NOMO-1 treated with dmso at 0.1 percent for 144 hours (cell line): ENCODE data around the gene ATP6V0D1.
"Not testable (repeated sequence)": the region's sequence is repeated elsewhere in the genome, so short reads cannot be mapped to it uniquely, and the experiment has no call there.

ENCODE experiments used
- DNase-seq: peaks from one replicate; lab custom pipeline; 2025; ENCODE audit not compliant: unreplicated experiment; lab: John Stamatoyannopoulos, UW

ATP6V0D1 gene

DNA sequence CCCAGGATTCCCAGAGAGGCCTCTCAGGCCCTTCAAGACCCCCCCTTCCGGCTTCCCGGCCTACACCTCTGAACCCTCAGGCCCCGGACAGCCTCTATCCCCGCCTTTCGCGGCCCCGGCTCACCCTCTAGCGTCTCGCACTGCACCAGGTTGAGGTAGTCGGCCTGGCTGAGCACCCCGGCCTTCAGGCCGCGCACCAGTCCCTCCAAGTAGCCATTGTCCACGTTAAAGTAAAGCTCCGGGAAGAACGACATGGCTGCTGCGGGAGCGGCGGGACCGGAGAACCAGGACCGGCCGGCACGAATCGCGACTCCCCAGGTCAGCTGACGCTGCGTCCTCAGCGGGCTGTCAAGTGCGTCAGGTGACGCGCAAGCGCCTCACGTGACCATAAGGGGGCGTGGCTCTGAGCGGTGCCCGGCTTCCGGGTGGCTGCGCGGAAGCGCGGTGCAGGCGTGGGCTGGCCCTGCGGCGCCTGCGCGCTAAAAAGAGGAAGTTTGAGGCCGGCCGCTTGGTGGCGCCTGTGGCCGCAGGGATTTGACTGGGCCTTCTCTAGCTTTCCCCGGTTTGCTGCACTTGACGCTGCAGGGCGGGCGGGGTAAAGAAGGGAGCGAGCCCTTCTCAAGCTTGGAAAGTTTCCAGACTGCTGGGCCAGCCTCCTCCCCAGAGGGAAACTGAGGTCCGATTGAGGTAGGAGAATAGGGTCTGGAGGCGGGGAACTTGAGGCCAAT lies at the start of gene ATP6V0D1:
Gene ATP6V0D1 (minus strand): TSS at position 325 of the 728 bp plus-strand sequence. CDS start 71 bp downstream, at position 254.
- DNase-seq: peak; percentile 97

GRCh38 chr16:67530013-67530939 lies 49.3 kb upstream of the ATP6V0D1 start:
- no peak for DNase-seq

- DNase-seq: no peak
Measured at GRCh38 chr16:67529582-67530012, 48.6 kb upstream of the ATP6V0D1 start.

GRCh38 chr16:67528870-67529581 lies 48.1 kb upstream of the ATP6V0D1 start:
- DNase-seq: no peak

DNA sequence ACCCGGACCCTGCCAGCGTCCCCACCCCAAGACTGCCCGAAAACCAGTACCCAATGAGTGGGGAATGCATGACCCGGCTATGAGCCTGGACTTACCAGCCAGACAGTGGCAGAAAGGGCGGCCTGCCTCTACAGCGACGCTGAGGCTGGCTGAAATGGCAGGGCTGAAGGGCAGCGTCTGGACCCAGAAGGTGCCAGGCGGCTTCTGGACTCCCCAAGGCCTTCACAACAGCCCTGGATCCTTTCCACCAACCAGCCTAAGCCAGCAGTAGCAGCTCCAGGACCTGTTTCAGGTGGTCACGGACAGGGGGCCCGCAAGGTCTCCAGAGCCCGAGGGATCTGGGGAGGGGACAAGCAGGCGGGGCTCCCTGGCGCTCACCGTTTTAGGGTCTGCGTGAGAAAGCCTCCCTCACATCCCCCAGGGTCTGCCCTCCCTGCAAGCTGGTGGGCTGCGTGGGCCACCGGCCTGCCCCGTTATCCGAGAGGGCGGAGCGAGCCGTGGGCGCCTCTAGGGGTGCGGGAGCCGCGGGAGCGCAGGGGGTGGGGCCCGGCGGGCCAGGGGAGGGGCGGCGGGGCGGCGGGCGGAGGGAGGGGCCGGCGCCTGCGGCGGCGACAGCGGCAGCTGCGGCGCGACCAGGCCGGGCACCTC lies 47.4 kb upstream of the ATP6V0D1 start, which contains the start of gene RIPOR1:
Gene RIPOR1 (plus strand): TSS at position 608 of the 648 bp plus-strand sequence. CDS start 9,618 bp downstream, outside the sequence.
- DNase-seq: no peak

DNA sequence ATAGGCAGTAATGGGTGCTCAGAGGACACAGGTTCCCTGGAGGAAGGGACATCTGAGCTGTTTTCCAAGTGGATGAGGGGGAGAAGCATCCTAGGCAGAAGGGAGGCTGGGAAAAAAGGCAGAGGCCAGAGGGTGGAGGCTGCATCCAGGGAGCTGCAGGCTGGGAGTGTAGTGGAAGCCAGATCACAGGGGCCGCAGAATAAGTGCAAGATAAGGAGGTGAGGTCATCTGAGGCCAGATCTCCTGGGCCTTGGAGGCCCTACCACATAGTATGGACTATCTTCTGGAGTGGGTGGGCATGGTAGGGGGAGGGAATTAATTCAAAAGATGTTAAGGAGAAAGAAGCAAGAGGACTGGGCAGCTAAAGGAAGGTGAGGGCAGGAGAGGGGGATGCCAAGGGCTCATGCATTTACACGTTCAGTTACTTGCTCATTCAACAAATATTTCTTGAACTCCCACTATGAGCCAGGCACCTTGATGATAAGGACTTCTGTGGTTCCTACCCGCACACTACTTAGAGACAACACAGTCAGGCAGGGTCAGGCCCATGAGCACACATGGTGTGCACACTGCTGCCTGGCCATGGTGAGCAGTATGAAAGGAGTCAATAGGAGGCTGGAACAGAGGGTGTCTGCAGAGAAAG lies 45.3 kb upstream of the ATP6V0D1 start:
- DNase-seq: no peak

- DNase-seq: no peak
Measured at GRCh38 chr16:67525176-67525860, 44.4 kb upstream of the ATP6V0D1 start.

DNA sequence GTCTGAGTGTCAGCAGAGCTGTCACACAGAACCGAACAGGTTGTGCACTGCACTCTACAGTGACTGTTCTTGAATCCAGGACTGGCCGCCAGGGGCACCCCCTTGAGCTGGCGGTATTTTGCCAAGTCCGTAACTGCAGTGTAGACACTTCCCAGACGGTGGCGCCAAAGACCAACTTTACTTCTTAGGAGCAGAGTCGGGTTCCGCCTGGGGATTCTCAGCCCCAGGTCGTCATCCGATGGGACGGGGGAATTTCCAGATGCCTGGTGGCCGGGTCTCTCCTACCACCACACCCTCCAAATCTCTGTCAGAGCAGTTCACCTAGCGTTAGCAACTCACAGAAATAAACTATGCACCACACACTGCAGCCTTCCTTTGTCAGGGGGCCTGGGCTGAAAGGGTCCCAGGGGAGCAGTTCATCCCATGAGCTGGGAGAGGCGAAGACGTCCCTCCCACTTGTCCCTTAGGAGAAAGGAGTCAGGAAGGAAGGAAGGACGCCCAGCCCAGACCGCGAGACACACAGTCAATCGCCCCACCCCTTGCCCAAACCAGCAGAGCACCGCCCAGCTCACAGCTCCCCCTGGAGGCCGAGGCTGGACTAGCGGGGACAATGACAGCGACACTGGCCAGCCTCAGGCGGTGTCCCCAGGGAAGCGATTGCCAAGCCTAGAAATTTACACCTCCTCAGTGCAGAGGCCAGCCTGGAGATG lies 40.3 kb upstream of the ATP6V0D1 start:
- peak; percentile 88 for DNase-seq

GRCh38 chr16:67519242-67519641 lies 38.3 kb upstream of the ATP6V0D1 start:
- no peak for DNase-seq

- DNase-seq: no peak
Measured at GRCh38 chr16:67518676-67519075, 37.7 kb upstream of the ATP6V0D1 start.

GRCh38 chr16:67517661-67518423 lies 36.9 kb upstream of the ATP6V0D1 start:
- no peak for DNase-seq

GRCh38 chr16:67517155-67517445 lies 36.1 kb upstream of the ATP6V0D1 start:
- DNase-seq: no peak

DNA sequence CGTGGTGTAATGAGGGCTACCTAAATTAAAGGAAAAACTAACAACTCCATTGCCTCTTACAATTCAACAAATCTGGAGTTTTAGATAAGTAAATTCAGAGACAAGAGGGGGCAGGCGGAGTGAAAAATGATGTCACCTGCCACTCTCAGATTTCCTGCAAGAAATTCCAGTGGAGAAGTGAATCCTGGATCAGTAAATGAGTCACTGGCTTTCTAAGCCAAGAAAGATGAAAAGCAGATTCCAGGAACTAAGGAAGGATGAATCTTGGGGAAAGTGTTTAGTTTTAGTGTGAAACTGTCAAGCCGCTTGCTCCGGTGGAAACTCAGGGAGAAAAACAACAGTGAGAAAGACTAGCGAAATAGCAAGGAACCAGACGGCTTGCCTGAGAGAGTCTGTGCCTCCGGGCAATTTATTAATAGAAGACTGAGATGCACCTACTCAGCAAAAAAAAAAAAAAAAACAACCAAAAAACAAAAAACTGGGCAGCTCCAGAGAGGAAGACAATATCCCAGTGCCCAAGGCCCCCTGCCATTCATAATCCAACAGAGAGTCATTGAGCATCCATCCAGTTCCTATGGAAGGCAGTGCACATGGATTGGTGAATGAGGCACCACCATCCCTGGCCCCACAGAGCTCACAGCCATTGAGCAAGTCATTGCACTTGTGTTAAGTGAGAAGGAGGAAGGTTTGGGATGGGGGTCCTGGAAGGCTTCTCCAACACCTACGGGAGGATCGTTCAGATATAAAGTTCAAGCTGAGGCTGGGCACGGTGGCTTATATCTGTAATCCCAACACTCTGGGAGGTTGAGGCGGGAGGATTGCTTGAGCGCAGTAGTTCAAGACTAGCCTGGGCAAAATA lies 35.6 kb upstream of the ATP6V0D1 start:
- DNase-seq: no peak

GRCh38 chr16:67514382-67514828 lies 33.4 kb upstream of the ATP6V0D1 start:
- peak; percentile 70 for DNase-seq

- DNase-seq: not testable (repeated sequence)
Measured at GRCh38 chr16:67513892-67514291, 32.9 kb upstream of the ATP6V0D1 start.

DNA sequence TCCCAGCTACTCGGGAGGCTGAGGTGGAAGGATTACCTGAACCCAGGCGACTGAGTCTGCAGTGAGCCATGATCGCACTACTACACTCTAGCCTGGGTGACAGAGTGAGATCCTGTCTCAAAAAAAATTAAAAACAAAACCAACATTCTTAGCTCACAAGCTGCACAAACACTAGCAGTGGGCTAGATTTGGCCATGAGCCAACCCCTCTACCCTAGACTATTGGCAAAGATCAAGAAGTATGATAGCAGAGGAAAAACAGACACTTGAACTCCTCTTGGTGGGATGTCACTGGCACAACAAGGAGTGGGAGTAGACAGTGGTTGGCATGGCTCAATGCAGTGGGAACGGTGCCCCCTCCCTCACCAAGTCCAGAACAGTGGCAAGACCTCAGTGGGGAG lies 28.1 kb upstream of the ATP6V0D1 start:
- no peak for DNase-seq

- no peak for DNase-seq
Measured at GRCh38 chr16:67506468-67506867, 25.5 kb upstream of the ATP6V0D1 start.
